ENCODE data around the gene PLEK2. TPM values are rescaled to one million over a fixed set of nuclear protein-coding genes. Genes with fewer than 3 reads are reported as not detected.
A peak's percentile ranks its signal among the peaks of the same experiment; 100 is the strongest.
"Not testable (repeated sequence)": the region's sequence is repeated elsewhere in the genome, so short reads cannot be mapped to it uniquely, and the experiment has no call there.

Gene PLEK2
- polyA plus RNA-seq, 5 donors: 2.8 to 7.1 (median 3.8) TPM

DNA sequence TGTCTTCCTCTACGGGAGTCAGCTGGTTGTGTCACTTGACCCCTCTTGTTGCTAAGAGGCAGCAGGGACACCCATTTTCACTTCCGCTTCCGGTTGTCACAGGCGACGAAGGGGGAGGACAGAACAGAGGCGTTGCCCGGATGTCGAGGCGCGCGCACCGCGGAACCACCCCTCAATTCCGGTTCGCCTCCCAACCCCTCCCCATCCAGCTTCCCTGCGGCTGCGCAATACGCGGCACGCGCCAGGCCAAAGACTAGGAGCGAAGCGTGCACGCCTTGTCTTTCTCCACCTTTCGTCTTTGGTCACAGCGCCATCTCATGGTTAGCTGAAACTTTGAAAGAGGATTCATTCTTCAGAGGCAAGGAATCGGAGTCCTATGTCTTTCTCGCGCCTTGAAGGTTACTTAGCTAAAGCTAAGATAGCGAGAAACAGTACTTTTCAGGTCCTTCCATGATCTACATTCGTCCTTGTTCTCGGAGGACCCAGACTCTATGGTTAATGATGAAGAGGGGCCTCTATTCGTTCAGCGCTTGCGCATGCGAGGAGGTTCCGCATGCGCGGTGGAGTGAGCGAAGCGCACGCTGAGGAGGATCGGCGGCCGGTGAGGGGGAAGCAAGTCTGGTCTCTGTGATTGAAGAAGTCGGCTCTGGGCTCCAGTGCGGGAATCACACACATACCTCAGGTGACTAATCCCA lies 52.0 kb downstream of the PLEK2 start, which contains the start of the genes ATP6V1D and EIF2S1:
Gene ATP6V1D, minus strand, starts transcription at position 30 of the 695 bp plus-strand sequence. CDS start 106 bp downstream, outside the sequence.
Gene EIF2S1, plus strand, starts transcription at position 554 of the 695 bp plus-strand sequence. CDS start 4,440 bp downstream, outside the sequence.
- DNase-seq: peak; percentile 99 to 100

- DNase-seq: no peak
Observed at GRCh38 chr14:67358924-67359774, 52.8 kb downstream of the PLEK2 start.

GRCh38 chr14:67357969-67358354 lies 54.0 kb downstream of the PLEK2 start:
- DNase-seq: no peak

GRCh38 chr14:67357186-67357968 lies 54.6 kb downstream of the PLEK2 start:
- no peak for DNase-seq

DNA sequence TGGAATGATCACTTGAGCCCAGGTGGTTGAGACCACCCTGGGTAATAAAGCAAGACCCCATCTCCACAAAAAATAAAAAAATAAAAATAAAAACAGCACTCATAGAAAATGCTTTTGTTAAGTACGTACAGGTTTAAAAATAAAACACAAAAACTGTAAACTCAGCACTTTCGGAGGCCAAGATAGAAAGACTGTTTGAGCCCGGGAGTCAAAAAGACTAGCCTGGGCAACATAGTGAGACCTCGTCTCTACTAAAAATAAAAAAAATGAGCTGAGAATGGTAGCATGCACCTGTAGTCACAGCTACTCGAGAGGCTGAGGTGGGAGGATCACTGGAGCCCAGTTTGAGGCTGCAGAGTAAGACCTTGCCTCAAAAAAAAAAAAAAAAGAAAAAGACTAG lies 59.9 kb downstream of the PLEK2 start:
- no peak for DNase-seq

GRCh38 chr14:67345583-67345982 lies 66.4 kb downstream of the PLEK2 start:
- no peak for DNase-seq

DNA sequence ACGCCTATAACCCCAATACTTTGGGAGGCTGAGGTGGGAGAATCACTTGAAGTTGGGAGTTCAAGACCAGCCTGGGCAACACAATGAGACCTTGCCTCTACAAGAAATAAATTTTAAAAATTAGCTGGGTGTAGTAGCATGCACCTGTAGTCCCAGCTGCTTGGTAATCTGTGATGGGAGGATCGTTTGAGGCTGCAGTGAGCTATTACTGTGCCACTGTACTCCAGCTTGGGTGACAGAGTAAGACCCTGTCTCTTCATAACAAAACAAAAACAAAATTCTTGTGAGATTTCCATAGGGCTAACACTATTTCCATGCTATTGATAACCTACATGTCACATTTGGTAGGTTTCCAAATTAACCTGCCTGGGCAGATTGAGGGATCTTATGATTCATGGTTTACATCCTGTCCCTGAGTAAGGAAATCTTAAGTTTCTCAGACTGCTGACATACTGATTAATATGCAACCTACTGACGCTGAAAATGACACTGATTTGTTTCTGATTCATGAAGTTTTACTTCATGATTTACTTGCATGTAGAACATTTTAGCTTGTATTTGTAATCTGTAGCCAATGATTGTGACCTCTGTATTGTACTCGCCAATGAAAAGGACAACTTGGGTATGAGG lies 68.2 kb downstream of the PLEK2 start:
- no peak for DNase-seq

GRCh38 chr14:67341231-67341630 lies 70.7 kb downstream of the PLEK2 start:
- not testable (repeated sequence) for DNase-seq

Other genes starting within 250 kb of the PLEK2 start
- 1 to 10 TPM in 1 of 5 donors, under 1 TPM in 4; 0.59 to 1.1 (median 0.88) TPM for gene GARIN2, start 222.7 kb downstream of the PLEK2 start, polyA plus RNA-seq (ENCODE audit: insufficient read depth in 1 of 5, insufficient read length in 5 of 5, low replicate concordance in 1 of 5)
- gene PALS1, start 170.7 kb downstream of the PLEK2 start, polyA plus RNA-seq (ENCODE audit: insufficient read depth in 1 of 5, insufficient read length in 5 of 5, low replicate concordance in 1 of 5): 10 to 100 TPM; 17.9 to 33.9 (median 28.5) TPM
- 100 to 1,000 TPM in 1 of 5 donors, 10 to 100 TPM in 4; 81.8 to 126 (median 85.6) TPM for gene ATP6V1D, start 52.4 kb downstream of the PLEK2 start, polyA plus RNA-seq (ENCODE audit: insufficient read depth in 1 of 5, insufficient read length in 5 of 5, low replicate concordance in 1 of 5)
- 10 to 100 TPM; 62.7 to 92.9 (median 88.7) TPM for gene EIF2S1, start 51.8 kb downstream of the PLEK2 start, polyA plus RNA-seq (ENCODE audit: insufficient read depth in 1 of 5, insufficient read length in 5 of 5, low replicate concordance in 1 of 5)
- gene TMEM229B, start 76.6 kb upstream of the PLEK2 start, polyA plus RNA-seq (ENCODE audit: insufficient read depth in 1 of 5, insufficient read length in 5 of 5, low replicate concordance in 1 of 5): under 1 TPM; 0.46 to 0.94 (median 0.74) TPM
- gene PLEKHH1, start 121.1 kb upstream of the PLEK2 start, polyA plus RNA-seq (ENCODE audit: insufficient read depth in 1 of 5, insufficient read length in 5 of 5, low replicate concordance in 1 of 5): 10 to 100 TPM in 4 of 5 donors, 1 to 10 TPM in 1; 8.5 to 17.0 (median 11.9) TPM
- gene PIGH, start 188.1 kb upstream of the PLEK2 start, polyA plus RNA-seq (ENCODE audit: insufficient read depth in 1 of 5, insufficient read length in 5 of 5, low replicate concordance in 1 of 5): 10 to 100 TPM; 24.1 to 25.4 (median 24.8) TPM
- gene ARG2, start 207.8 kb upstream of the PLEK2 start, polyA plus RNA-seq (ENCODE audit: insufficient read depth in 1 of 5, insufficient read length in 5 of 5, low replicate concordance in 1 of 5): 1 to 10 TPM; 1.7 to 3.4 (median 2.1) TPM